Measurements from ENCODE around the gene BICDL1.
"Not testable (repeated sequence)": the region's sequence is repeated elsewhere in the genome, so short reads cannot be mapped to it uniquely, and the experiment has no call there.

BICDL1 gene

DNA sequence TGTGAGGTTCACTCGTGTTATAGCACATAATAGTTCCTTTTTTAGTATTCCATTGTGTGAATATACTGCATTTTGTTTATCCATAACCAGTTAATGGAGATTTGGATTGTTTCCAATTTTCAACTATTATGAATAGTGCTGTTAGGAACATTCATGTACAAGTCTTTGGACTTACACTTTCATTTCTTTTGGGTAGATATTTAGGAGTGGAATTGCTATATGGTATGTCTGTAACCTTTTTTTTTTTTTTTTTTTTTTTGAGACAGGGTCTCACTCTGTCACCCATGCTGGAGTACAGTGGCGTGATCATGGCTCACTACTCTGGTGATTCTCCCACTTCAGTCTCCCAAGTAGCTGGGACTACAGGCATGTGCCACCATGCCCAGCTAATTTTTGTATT, 27.2 kb downstream of the BICDL1 start:
- DNase-seq, H3K9me3 Mint-ChIP-seq, H3K27me3 Mint-ChIP-seq: not testable (repeated sequence)
- peaks cover 83% of the 10 kb centered on the region for H3K4me1 Mint-ChIP-seq (ENCODE audit: low read depth)
- H3K27ac Mint-ChIP-seq = peak overlapping the region; percentile 100
- peak overlapping the region; percentile 56 for H3K4me3 Mint-ChIP-seq
- H3K36me3 Mint-ChIP-seq (ENCODE audit: low read depth) = peaks cover 79% of the 10 kb centered on the region

DNA sequence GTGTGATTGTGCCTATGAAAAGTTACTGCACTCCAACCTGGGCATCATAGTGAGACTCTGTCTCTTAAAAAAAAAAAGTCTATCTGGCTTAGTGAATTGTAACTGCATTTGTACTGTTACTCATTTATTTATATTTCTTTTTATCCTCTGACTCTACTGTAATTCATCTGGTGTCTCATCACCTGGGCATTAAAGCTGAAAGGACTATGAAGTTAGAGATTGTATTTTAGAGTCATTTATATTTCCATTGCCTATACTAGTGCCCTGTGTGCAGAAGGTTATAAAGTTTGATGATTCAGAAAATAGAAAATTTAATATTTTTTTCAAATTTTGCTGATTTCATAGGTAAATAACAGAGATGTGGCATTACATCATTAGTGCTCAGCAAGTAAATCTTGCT, 30.2 kb downstream of the BICDL1 start:
- Mint-ChIP-seq H3K4me1 (ENCODE audit: low read depth) (peaks cover 54% of the 10 kb centered on the region), H3K27ac (peak overlapping the region; percentile 84)

DNA sequence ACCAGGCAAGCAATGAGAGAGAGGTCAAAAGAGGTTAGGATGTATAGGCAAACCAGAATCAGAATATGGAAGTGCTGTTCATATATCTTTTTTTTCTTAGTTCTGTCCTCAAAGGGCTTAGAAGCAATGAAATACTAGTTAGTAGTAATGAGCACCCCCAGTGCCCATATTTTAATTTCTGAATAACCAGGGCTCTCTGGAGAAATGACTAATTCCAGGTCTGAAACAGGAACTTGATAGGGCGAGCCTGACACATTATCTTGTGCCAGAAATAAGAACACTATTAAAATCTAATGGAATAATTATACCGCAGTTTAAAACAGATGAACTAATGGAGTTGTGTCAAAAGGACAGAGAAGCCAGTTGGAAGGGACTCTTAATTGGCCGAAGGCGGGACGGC, 30.9 kb downstream of the BICDL1 start:
- Mint-ChIP-seq H3K4me1 (ENCODE audit: low read depth) (peaks cover 47% of the 10 kb centered on the region), H3K4me3 (no peak overlapping the region), H3K27ac (peak overlapping the region; percentile 31), H3K36me3 (ENCODE audit: low read depth) (peaks cover 83% of the 10 kb centered on the region), H3K9me3 (peaks cover 2% of the 10 kb centered on the region), H3K27me3 (no peaks in the 10 kb centered on the region)
- DNase-seq = no peak

More for the DNA sequence above, 30.2 kb downstream of the BICDL1 start:
- H3K4me3 Mint-ChIP-seq = no peak overlapping the region
- H3K9me3 Mint-ChIP-seq = peaks cover 2% of the 10 kb centered on the region
- no peaks in the 10 kb centered on the region for H3K27me3 Mint-ChIP-seq
- H3K36me3 Mint-ChIP-seq (ENCODE audit: low read depth) = peaks cover 83% of the 10 kb centered on the region
- no peak for DNase-seq

- Mint-ChIP-seq H3K36me3 (ENCODE audit: low read depth) (peaks cover 81% of the 10 kb centered on the region), H3K9me3 (peaks cover 2% of the 10 kb centered on the region), H3K27ac (no peak overlapping the region), H3K27me3 (no peaks in the 10 kb centered on the region), H3K4me1 (ENCODE audit: low read depth) (peaks cover 13% of the 10 kb centered on the region), H3K4me3 (no peak overlapping the region)
- no peak for DNase-seq
These were observed 35.2 kb downstream of the BICDL1 start for GRCh38 chr12:120024193-120024592.

DNA sequence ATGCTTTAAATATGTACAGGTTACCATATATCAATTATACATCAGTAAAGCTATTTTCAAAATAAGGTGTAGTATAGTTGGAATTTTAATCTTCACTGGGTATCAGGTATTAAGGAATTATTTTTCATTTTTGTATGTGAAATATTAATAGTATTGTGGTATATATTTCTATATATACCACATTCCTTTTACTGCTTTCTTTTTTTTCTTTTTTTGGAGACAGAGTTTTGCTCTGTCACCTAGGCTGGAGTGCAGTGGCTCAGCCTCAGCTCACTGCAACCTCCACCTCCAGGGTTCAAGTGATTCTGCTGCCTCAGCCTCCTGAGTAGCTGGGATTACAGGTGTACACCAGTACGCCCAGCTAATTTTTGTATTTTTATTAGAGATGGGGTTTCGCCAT, 36.6 kb downstream of the BICDL1 start:
- Mint-ChIP-seq H3K27me3 (no peaks in the 10 kb centered on the region), H3K4me3 (no peak overlapping the region), H3K4me1 (ENCODE audit: low read depth) (peaks cover 9% of the 10 kb centered on the region), H3K27ac (no peak overlapping the region), H3K9me3 (peaks cover 2% of the 10 kb centered on the region), H3K36me3 (ENCODE audit: low read depth) (peaks cover 78% of the 10 kb centered on the region)
- DNase-seq = no peak

DNA sequence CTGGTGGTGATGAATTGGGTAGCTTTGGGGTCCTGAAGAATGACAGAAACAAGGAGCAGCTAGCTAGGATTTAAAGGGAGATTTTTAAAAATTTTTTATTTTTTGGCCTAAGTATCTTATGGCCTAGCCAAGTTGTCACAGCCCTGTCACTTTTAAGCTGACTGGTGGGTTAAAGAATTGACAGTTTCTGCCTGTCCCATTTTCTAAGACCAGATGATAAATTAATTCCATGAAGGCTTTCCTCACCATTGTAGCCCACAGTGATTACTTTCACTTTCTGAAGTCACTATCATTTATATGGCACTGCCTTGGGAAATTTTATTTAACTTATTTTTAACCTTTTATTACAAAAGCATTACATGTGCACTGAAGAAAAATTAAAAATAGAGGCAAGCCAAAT, 43.2 kb downstream of the BICDL1 start:
- Mint-ChIP-seq H3K27me3 (no peaks in the 10 kb centered on the region), H3K9me3 (no peaks in the 10 kb centered on the region), H3K27ac (peak overlapping the region; percentile 58), H3K4me1 (ENCODE audit: low read depth) (peaks cover 35% of the 10 kb centered on the region), H3K4me3 (no peak overlapping the region), H3K36me3 (ENCODE audit: low read depth) (peaks cover 75% of the 10 kb centered on the region)
- DNase-seq = no peak

GRCh38 chr12:120037851-120038250, 48.8 kb downstream of the BICDL1 start:
- Mint-ChIP-seq H3K36me3 (ENCODE audit: low read depth) (peaks cover 68% of the 10 kb centered on the region), H3K4me1 (ENCODE audit: low read depth) (peaks cover 42% of the 10 kb centered on the region), H3K4me3 (no peak overlapping the region), H3K27me3 (no peaks in the 10 kb centered on the region), H3K27ac (no peak overlapping the region), H3K9me3 (no peaks in the 10 kb centered on the region)
- no peak for DNase-seq

- no peaks in the 10 kb centered on the region for H3K27me3 Mint-ChIP-seq
- H3K9me3 Mint-ChIP-seq = peaks cover 3% of the 10 kb centered on the region
- no peak overlapping the region for H3K27ac Mint-ChIP-seq
- H3K4me3 Mint-ChIP-seq = no peak overlapping the region
- no peak for DNase-seq
- H3K4me1 Mint-ChIP-seq (ENCODE audit: low read depth) = peaks cover 35% of the 10 kb centered on the region
- peaks cover 71% of the 10 kb centered on the region for H3K36me3 Mint-ChIP-seq (ENCODE audit: low read depth)
These were observed 50.7 kb downstream of the BICDL1 start for GRCh38 chr12:120039711-120040110.

DNA sequence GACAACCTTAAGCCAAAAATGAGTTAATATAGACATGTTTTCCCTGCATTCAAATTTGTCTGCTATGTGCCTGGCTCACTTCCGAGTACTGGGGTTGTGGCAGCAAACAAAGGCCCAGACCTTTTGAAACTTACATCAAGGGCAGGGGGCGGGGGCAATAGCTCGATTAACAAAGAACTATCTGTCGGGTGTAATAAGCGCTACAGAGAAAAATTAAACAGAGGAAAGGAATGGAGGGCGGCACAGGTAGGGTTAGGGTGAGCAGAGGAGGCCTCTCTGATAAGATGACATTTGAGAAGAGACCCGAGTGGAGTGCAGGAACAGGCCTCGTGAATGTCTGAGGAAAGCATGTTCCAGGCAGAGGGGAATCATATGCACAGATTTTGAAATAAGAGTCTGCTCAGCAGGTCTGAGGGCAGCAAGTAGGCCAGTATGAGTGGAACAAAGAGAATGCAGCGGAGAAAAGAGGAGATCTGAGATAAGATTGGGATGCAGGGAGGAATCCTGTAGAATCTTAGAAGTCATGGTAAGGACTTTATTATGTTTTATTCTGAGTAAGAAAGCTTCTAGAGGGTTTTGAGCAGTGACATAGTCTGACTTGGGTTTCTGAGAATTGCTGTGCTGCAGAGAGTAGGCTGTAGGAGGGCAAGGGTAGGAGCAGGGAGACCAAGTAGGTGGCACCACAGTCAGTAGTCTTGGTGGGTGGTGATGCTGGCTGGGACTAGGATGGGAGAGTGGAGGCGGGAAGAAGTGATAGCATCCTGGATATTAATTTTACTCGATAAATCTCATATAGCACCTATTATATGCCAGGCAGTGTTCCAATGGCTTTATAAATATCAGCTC, 52.6 kb downstream of the BICDL1 start:
- Mint-ChIP-seq H3K4me1 (ENCODE audit: low read depth) (peaks cover 39% of the 10 kb centered on the region), H3K27ac (peak overlapping the region; percentile 81), H3K27me3 (no peaks in the 10 kb centered on the region), H3K36me3 (ENCODE audit: low read depth) (peaks cover 74% of the 10 kb centered on the region), H3K9me3 (peaks cover 3% of the 10 kb centered on the region), H3K4me3 (no peak overlapping the region)
- DNase-seq = no peak

DNA sequence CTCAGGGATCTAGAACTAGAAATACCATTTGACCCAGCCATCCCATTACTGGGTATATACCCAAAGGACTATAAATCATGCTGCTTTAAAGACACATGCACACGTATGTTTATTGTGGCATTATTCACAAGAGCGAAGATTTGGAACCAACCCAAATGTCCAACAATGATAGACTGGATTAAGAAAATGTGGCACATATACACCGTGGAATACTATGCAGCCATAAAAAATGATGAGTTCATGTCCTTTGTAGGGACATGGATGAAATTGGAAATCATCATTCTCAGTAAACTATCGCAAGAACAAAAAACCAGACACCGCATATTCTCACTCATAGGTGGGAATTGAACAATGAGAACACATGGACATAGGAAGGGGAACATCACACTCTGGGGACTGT, 56.3 kb downstream of the BICDL1 start:
- not testable (repeated sequence) for H3K27ac Mint-ChIP-seq, H3K9me3 Mint-ChIP-seq, H3K27me3 Mint-ChIP-seq, H3K4me3 Mint-ChIP-seq, DNase-seq
- H3K4me1 Mint-ChIP-seq (ENCODE audit: low read depth) = peaks cover 55% of the 10 kb centered on the region
- peaks cover 81% of the 10 kb centered on the region for H3K36me3 Mint-ChIP-seq (ENCODE audit: low read depth)

DNA sequence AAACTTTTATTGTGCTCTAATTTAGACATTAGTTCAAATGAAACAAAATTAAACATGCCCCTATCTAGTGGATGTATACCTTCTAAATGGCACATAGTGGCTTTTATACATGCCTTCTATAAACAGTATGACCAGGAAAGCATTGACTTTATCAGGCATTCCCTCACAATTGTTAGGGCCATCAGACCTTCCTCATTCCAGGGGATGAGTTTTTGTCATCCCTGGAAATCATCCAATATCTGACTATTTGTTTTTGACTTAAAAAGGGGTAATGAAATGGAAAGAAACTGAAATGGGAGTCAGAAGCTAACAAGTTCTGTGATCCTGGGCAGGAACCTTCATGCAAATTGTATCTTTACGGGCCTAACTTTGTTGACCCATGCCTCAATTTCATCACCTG, 58.0 kb downstream of the BICDL1 start:
- no peaks in the 10 kb centered on the region for H3K27me3 Mint-ChIP-seq
- peaks cover 45% of the 10 kb centered on the region for H3K4me1 Mint-ChIP-seq (ENCODE audit: low read depth)
- peaks cover 80% of the 10 kb centered on the region for H3K36me3 Mint-ChIP-seq (ENCODE audit: low read depth)

GRCh38 chr12:120048263-120048662, 59.2 kb downstream of the BICDL1 start:
- H3K4me3 Mint-ChIP-seq = no peak overlapping the region
- no peak for DNase-seq
- H3K27me3 Mint-ChIP-seq = no peaks in the 10 kb centered on the region
- H3K36me3 Mint-ChIP-seq (ENCODE audit: low read depth) = peaks cover 80% of the 10 kb centered on the region
- peaks cover 50% of the 10 kb centered on the region for H3K4me1 Mint-ChIP-seq (ENCODE audit: low read depth)
- peak overlapping the region; percentile 54 for H3K27ac Mint-ChIP-seq
- peaks cover 3% of the 10 kb centered on the region for H3K9me3 Mint-ChIP-seq

More for the DNA sequence above, 58.0 kb downstream of the BICDL1 start:
- Mint-ChIP-seq H3K27ac (peak overlapping the region; percentile 61), H3K4me3 (no peak overlapping the region), H3K9me3 (peaks cover 3% of the 10 kb centered on the region)
- DNase-seq = no peak

DNA sequence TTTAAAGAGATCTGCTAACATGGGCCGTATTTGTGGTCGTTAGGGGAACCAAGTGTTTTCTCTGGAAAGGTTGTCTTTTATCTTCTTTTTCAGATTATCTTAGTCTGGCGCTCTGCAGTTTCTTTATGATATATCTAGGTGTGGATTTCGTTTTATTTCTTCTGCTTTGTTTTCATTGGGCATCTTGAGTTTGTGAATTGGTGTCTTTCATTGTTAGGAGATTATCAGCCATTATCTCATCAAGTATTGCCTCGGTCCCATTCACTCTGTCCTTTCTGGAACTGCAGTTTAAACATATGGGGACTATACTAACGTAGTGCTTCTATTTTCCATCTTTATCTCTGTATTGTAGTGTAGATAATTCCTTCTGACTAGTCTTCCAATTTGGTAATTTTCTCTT, 60.4 kb downstream of the BICDL1 start:
- peaks cover 54% of the 10 kb centered on the region for H3K4me1 Mint-ChIP-seq (ENCODE audit: low read depth)
- H3K9me3 Mint-ChIP-seq = peaks cover under 1% of the 10 kb centered on the region
- H3K4me3 Mint-ChIP-seq = no peak overlapping the region
- H3K36me3 Mint-ChIP-seq (ENCODE audit: low read depth) = peaks cover 79% of the 10 kb centered on the region
- no peaks in the 10 kb centered on the region for H3K27me3 Mint-ChIP-seq
- no peak overlapping the region for H3K27ac Mint-ChIP-seq
- no peak for DNase-seq

GRCh38 chr12:120051535-120051934, 62.5 kb downstream of the BICDL1 start:
- H3K36me3 Mint-ChIP-seq (ENCODE audit: low read depth) = peaks cover 74% of the 10 kb centered on the region
- no peaks in the 10 kb centered on the region for H3K9me3 Mint-ChIP-seq
- no peak for DNase-seq
- peak overlapping the region; percentile 40 for H3K27ac Mint-ChIP-seq
- no peaks in the 10 kb centered on the region for H3K27me3 Mint-ChIP-seq
- no peak overlapping the region for H3K4me3 Mint-ChIP-seq
- H3K4me1 Mint-ChIP-seq (ENCODE audit: low read depth) = peaks cover 49% of the 10 kb centered on the region

GRCh38 chr12:120054293-120054692, 65.3 kb downstream of the BICDL1 start:
- Mint-ChIP-seq H3K27ac (no peak overlapping the region), H3K9me3 (no peaks in the 10 kb centered on the region), H3K27me3 (no peaks in the 10 kb centered on the region), H3K36me3 (ENCODE audit: low read depth) (peaks cover 63% of the 10 kb centered on the region), H3K4me3 (no peak overlapping the region), H3K4me1 (ENCODE audit: low read depth) (peaks cover 29% of the 10 kb centered on the region)
- no peak for DNase-seq

All from activated T-cell treated with anti-CD3 and anti-CD28 coated beads, Interleukin-2, amount 50 U/mL, for 24 hours (primary cell).